Brain microvascular endothelial cell (primary cell): ENCODE results near the gene HTATSF1.

ENCODE experiments used
- DNase-seq: peaks from one replicate; pipeline ENCODE4 v3.0.0-alpha.2; 2020
- H3K27ac ChIP-seq: fragments of 250-450 bp; sonication (Bioruptor Pico); 2 replicates; pipeline ENCODE4 v1.5.1; 2020; ENCODE audit warnings: mild to moderate bottlenecking, moderate library complexity
- H3K27me3 ChIP-seq: fragments of 250-450 bp; sonication (Bioruptor Pico); replicated peaks from 2 replicates; pipeline ENCODE4 v1.5.1; 2020; ENCODE audit warnings: mild to moderate bottlenecking
- H3K36me3 ChIP-seq: fragments of 250-450 bp; sonication (Bioruptor Pico); replicated peaks from 2 replicates; pipeline ENCODE4 v1.5.1; 2020; ENCODE audit warnings: mild to moderate bottlenecking
- H3K4me3 ChIP-seq: 2 replicates; pipeline ENCODE4 v1.5.1; 2011; ENCODE audit warnings: low read depth, mild to moderate bottlenecking, control low read depth, low read length, moderate library complexity
- CTCF ChIP-seq: IDR thresholded peaks from 2 replicates; pipeline ENCODE4 v1.5.1; 2011; ENCODE audit warnings: low read depth, mild to moderate bottlenecking, moderate library complexity, low read length, control low read depth, inconsistent platforms; ENCODE audit errors: missing control alignments
- in situ Hi-C: cut with HindIII; loops from 2 replicates; pipeline ENCODE4 v1.10.0; 2017; ENCODE audit warnings: low sequenced_read_pairs, low pct_ligation_motif_present

HTATSF1 gene

GRCh38 chrX:136496764-136497555 lies 432 bp upstream of the HTATSF1 start:
- in situ Hi-C loops: no loop called here
- TF ChIP-seq CTCF: no peak
- Histone ChIP-seq H3K27me3 (no peaks in the 10 kb centered on the region), H3K4me3 (peak overlapping the region; percentile 65), H3K36me3 (no peaks in the 10 kb centered on the region), H3K27ac (peak overlapping the region; percentile 93)
- peak; percentile 84 for DNase-seq

- Histone ChIP-seq H3K4me3 (no peak overlapping the region), H3K27me3 (no peaks in the 10 kb centered on the region), H3K36me3 (no peaks in the 10 kb centered on the region), H3K27ac (no peak overlapping the region)
- no peak for TF ChIP-seq CTCF
- DNase-seq: no peak
- in situ Hi-C loops: no loop called here
Measured at GRCh38 chrX:136519069-136519468, 21.7 kb downstream of the HTATSF1 start.

- no peak for DNase-seq
- no peak overlapping the region for H3K27ac ChIP-seq
- H3K27me3 ChIP-seq: no peaks in the 10 kb centered on the region
- no peak overlapping the region for H3K4me3 ChIP-seq
- TF ChIP-seq CTCF: no peak
- in situ Hi-C loops: no loop called here
- no peaks in the 10 kb centered on the region for H3K36me3 ChIP-seq
Measured at GRCh38 chrX:136523770-136524169, 26.4 kb downstream of the HTATSF1 start.

- no peak overlapping the region for H3K27ac ChIP-seq
- TF ChIP-seq CTCF: no peak
- no peaks in the 10 kb centered on the region for H3K36me3 ChIP-seq
- peak; percentile 83 for DNase-seq
- no peak overlapping the region for H3K4me3 ChIP-seq
- H3K27me3 ChIP-seq: no peaks in the 10 kb centered on the region
- in situ Hi-C loops: no loop called here
Measured at GRCh38 chrX:136525738-136526606, 28.6 kb downstream of the HTATSF1 start.

- no peak for DNase-seq
- Histone ChIP-seq H3K36me3 (no peaks in the 10 kb centered on the region), H3K27me3 (no peaks in the 10 kb centered on the region), H3K27ac (no peak overlapping the region), H3K4me3 (no peak overlapping the region)
- TF ChIP-seq CTCF: no peak
- in situ Hi-C loops: no loop called here
Measured at GRCh38 chrX:136528645-136529315, 31.4 kb downstream of the HTATSF1 start.
